Measurements from ENCODE around the gene MAGI2. TPM values are rescaled to one million over a fixed set of nuclear protein-coding genes. Genes with fewer than 3 reads are reported as not detected.
A peak's percentile ranks its signal among the peaks of the same experiment; 100 is the strongest.

The MAGI2 gene
- polyA plus RNA-seq, 2 donors = 0.67 to 0.79 TPM

- no peak overlapping the region for H3K4me3 ChIP-seq (ENCODE audit: low read depth in 1 of 2, low read length in 2 of 2)
- peaks cover 0 to 3% of the 10 kb centered on the region in 2 donors for H3K4me1 ChIP-seq (ENCODE audit: control insufficient read depth in 2 of 2, insufficient read depth in 2 of 2, low read length in 1 of 2)
- H3K9me3 ChIP-seq (ENCODE audit: control insufficient read depth in 2 of 2, insufficient read depth in 1 of 2, low read depth in 1 of 2, low read length in 1 of 2) = no peaks in the 10 kb centered on the region
- H3K27me3 ChIP-seq (ENCODE audit: control insufficient read depth in 1 of 2, insufficient read depth in 2 of 2, low read length in 2 of 2) = no peaks in the 10 kb centered on the region
- 89 to 91% methylated on average over 3 of the region's 3 CpGs for WGBS, 2 donors
- H3K36me3 ChIP-seq (ENCODE audit: control insufficient read depth in 2 of 2, insufficient read depth in 2 of 2, low read length in 1 of 2) = no peaks in the 10 kb centered on the region
- no peak overlapping the region for H3K27ac ChIP-seq (ENCODE audit: low read depth in 2 of 2, low read length in 1 of 2)
Measured at GRCh38 chr7:78041423-78041822, 1412.0 kb downstream of the MAGI2 start.

- Histone ChIP-seq H3K27ac (ENCODE audit: low read depth in 2 of 2, low read length in 1 of 2) (peak overlapping the region in 1 of 2 donors; percentile 61), H3K9me3 (ENCODE audit: control insufficient read depth in 2 of 2, insufficient read depth in 1 of 2, low read depth in 1 of 2, low read length in 1 of 2) (no peaks in the 10 kb centered on the region)
Measured at GRCh38 chr7:78039790-78040776, 1413.4 kb downstream of the MAGI2 start.

GRCh38 chr7:78038465-78039080 is 1414.9 kb downstream of the MAGI2 start:
- Histone ChIP-seq H3K27ac (ENCODE audit: low read depth in 2 of 2, low read length in 1 of 2) (no peak overlapping the region), H3K4me1 (ENCODE audit: control insufficient read depth in 2 of 2, insufficient read depth in 2 of 2, low read length in 1 of 2) (peaks cover 0 to 3% of the 10 kb centered on the region in 2 donors), H3K9me3 (ENCODE audit: control insufficient read depth in 2 of 2, insufficient read depth in 1 of 2, low read depth in 1 of 2, low read length in 1 of 2) (no peaks in the 10 kb centered on the region), H3K4me3 (ENCODE audit: low read depth in 1 of 2, low read length in 2 of 2) (no peak overlapping the region), H3K36me3 (ENCODE audit: control insufficient read depth in 2 of 2, insufficient read depth in 2 of 2, low read length in 1 of 2) (no peaks in the 10 kb centered on the region), H3K27me3 (ENCODE audit: control insufficient read depth in 1 of 2, insufficient read depth in 2 of 2, low read length in 2 of 2) (no peaks in the 10 kb centered on the region)
- WGBS, 2 donors = 67 to 68% methylated on average over 7 of the region's 7 CpGs

More at GRCh38 chr7:78039790-78040776, 1413.4 kb downstream of the MAGI2 start:
- H3K27me3 ChIP-seq (ENCODE audit: control insufficient read depth in 1 of 2, insufficient read depth in 2 of 2, low read length in 2 of 2) = no peaks in the 10 kb centered on the region
- 43 to 47% methylated on average over 40 of the region's 40 CpGs for WGBS, 2 donors
- H3K36me3 ChIP-seq (ENCODE audit: control insufficient read depth in 2 of 2, insufficient read depth in 2 of 2, low read length in 1 of 2) = no peaks in the 10 kb centered on the region
- H3K4me3 ChIP-seq (ENCODE audit: low read depth in 1 of 2, low read length in 2 of 2) = no peak overlapping the region
- H3K4me1 ChIP-seq (ENCODE audit: control insufficient read depth in 2 of 2, insufficient read depth in 2 of 2, low read length in 1 of 2) = peaks cover 0 to 3% of the 10 kb centered on the region in 2 donors

- Histone ChIP-seq H3K27ac (ENCODE audit: low read depth in 2 of 2, low read length in 1 of 2) (no peak overlapping the region), H3K4me1 (ENCODE audit: control insufficient read depth in 2 of 2, insufficient read depth in 2 of 2, low read length in 1 of 2) (peaks cover 0 to 3% of the 10 kb centered on the region in 2 donors), H3K9me3 (ENCODE audit: control insufficient read depth in 2 of 2, insufficient read depth in 1 of 2, low read depth in 1 of 2, low read length in 1 of 2) (no peaks in the 10 kb centered on the region), H3K36me3 (ENCODE audit: control insufficient read depth in 2 of 2, insufficient read depth in 2 of 2, low read length in 1 of 2) (no peaks in the 10 kb centered on the region), H3K4me3 (ENCODE audit: low read depth in 1 of 2, low read length in 2 of 2) (no peak overlapping the region), H3K27me3 (ENCODE audit: control insufficient read depth in 1 of 2, insufficient read depth in 2 of 2, low read length in 2 of 2) (no peaks in the 10 kb centered on the region)
- WGBS, 2 donors = 79 to 84% methylated on average over 4 of the region's 4 CpGs
Measured at GRCh38 chr7:78037603-78038002, 1415.9 kb downstream of the MAGI2 start.

GRCh38 chr7:78033410-78033809 is 1420.1 kb downstream of the MAGI2 start:
- WGBS, 2 donors = 82 to 90% methylated on average over 1 of the region's 1 CpG
- Histone ChIP-seq H3K4me1 (ENCODE audit: control insufficient read depth in 2 of 2, insufficient read depth in 2 of 2, low read length in 1 of 2) (no peaks in the 10 kb centered on the region), H3K36me3 (ENCODE audit: control insufficient read depth in 2 of 2, insufficient read depth in 2 of 2, low read length in 1 of 2) (no peaks in the 10 kb centered on the region), H3K27ac (ENCODE audit: low read depth in 2 of 2, low read length in 1 of 2) (no peak overlapping the region), H3K27me3 (ENCODE audit: control insufficient read depth in 1 of 2, insufficient read depth in 2 of 2, low read length in 2 of 2) (no peaks in the 10 kb centered on the region), H3K4me3 (ENCODE audit: low read depth in 1 of 2, low read length in 2 of 2) (no peak overlapping the region), H3K9me3 (ENCODE audit: control insufficient read depth in 2 of 2, insufficient read depth in 1 of 2, low read depth in 1 of 2, low read length in 1 of 2) (no peaks in the 10 kb centered on the region)

- no peaks in the 10 kb centered on the region for H3K4me1 ChIP-seq (ENCODE audit: control insufficient read depth in 2 of 2, insufficient read depth in 2 of 2, low read length in 1 of 2)
- no peaks in the 10 kb centered on the region for H3K27me3 ChIP-seq (ENCODE audit: control insufficient read depth in 1 of 2, insufficient read depth in 2 of 2, low read length in 2 of 2)
- no peak overlapping the region for H3K27ac ChIP-seq (ENCODE audit: low read depth in 2 of 2, low read length in 1 of 2)
- no peaks in the 10 kb centered on the region for H3K9me3 ChIP-seq (ENCODE audit: control insufficient read depth in 2 of 2, insufficient read depth in 1 of 2, low read depth in 1 of 2, low read length in 1 of 2)
- 52 to 66% methylated on average over 5 of the region's 5 CpGs for whole genome bisulfite sequencing, 2 donors
- no peak overlapping the region for H3K4me3 ChIP-seq (ENCODE audit: low read depth in 1 of 2, low read length in 2 of 2)
- H3K36me3 ChIP-seq (ENCODE audit: control insufficient read depth in 2 of 2, insufficient read depth in 2 of 2, low read length in 1 of 2) = no peaks in the 10 kb centered on the region
Measured at GRCh38 chr7:78026492-78026891, 1427.0 kb downstream of the MAGI2 start.

- H3K9me3 ChIP-seq (ENCODE audit: control insufficient read depth in 2 of 2, insufficient read depth in 1 of 2, low read depth in 1 of 2, low read length in 1 of 2) = no peaks in the 10 kb centered on the region
- no peaks in the 10 kb centered on the region for H3K36me3 ChIP-seq (ENCODE audit: control insufficient read depth in 2 of 2, insufficient read depth in 2 of 2, low read length in 1 of 2)
- H3K27ac ChIP-seq (ENCODE audit: low read depth in 2 of 2, low read length in 1 of 2) = no peak overlapping the region
- no peaks in the 10 kb centered on the region for H3K27me3 ChIP-seq (ENCODE audit: control insufficient read depth in 1 of 2, insufficient read depth in 2 of 2, low read length in 2 of 2)
- H3K4me3 ChIP-seq (ENCODE audit: low read depth in 1 of 2, low read length in 2 of 2) = no peak overlapping the region
- no peaks in the 10 kb centered on the region for H3K4me1 ChIP-seq (ENCODE audit: control insufficient read depth in 2 of 2, insufficient read depth in 2 of 2, low read length in 1 of 2)
- WGBS, 2 donors = 74 to 85% methylated on average over 2 of the region's 2 CpGs
Measured at GRCh38 chr7:78024591-78024990, 1428.9 kb downstream of the MAGI2 start.

GRCh38 chr7:78023191-78023590 is 1430.3 kb downstream of the MAGI2 start:
- no peaks in the 10 kb centered on the region for H3K36me3 ChIP-seq (ENCODE audit: control insufficient read depth in 2 of 2, insufficient read depth in 2 of 2, low read length in 1 of 2)
- 53 to 72% methylated on average over 4 of the region's 4 CpGs for WGBS, 2 donors
- no peak overlapping the region for H3K4me3 ChIP-seq (ENCODE audit: low read depth in 1 of 2, low read length in 2 of 2)
- no peaks in the 10 kb centered on the region for H3K27me3 ChIP-seq (ENCODE audit: control insufficient read depth in 1 of 2, insufficient read depth in 2 of 2, low read length in 2 of 2)
- no peaks in the 10 kb centered on the region for H3K4me1 ChIP-seq (ENCODE audit: control insufficient read depth in 2 of 2, insufficient read depth in 2 of 2, low read length in 1 of 2)
- no peak overlapping the region for H3K27ac ChIP-seq (ENCODE audit: low read depth in 2 of 2, low read length in 1 of 2)
- no peaks in the 10 kb centered on the region for H3K9me3 ChIP-seq (ENCODE audit: control insufficient read depth in 2 of 2, insufficient read depth in 1 of 2, low read depth in 1 of 2, low read length in 1 of 2)

- Histone ChIP-seq H3K4me1 (ENCODE audit: control insufficient read depth in 2 of 2, insufficient read depth in 2 of 2, low read length in 1 of 2) (no peaks in the 10 kb centered on the region), H3K27me3 (ENCODE audit: control insufficient read depth in 1 of 2, insufficient read depth in 2 of 2, low read length in 2 of 2) (no peaks in the 10 kb centered on the region), H3K4me3 (ENCODE audit: low read depth in 1 of 2, low read length in 2 of 2) (no peak overlapping the region), H3K9me3 (ENCODE audit: control insufficient read depth in 2 of 2, insufficient read depth in 1 of 2, low read depth in 1 of 2, low read length in 1 of 2) (no peaks in the 10 kb centered on the region), H3K27ac (ENCODE audit: low read depth in 2 of 2, low read length in 1 of 2) (no peak overlapping the region), H3K36me3 (ENCODE audit: control insufficient read depth in 2 of 2, insufficient read depth in 2 of 2, low read length in 1 of 2) (no peaks in the 10 kb centered on the region)
- WGBS, 2 donors = 95 to 97% methylated on average over 1 of the region's 1 CpG
Measured at GRCh38 chr7:78022165-78022564, 1431.3 kb downstream of the MAGI2 start.
